Esophagus squamous epithelium (tissue), 4 donors: ENCODE measurements around the gene NOS1.
"Not testable (repeated sequence)": the region's sequence is repeated elsewhere in the genome, so short reads cannot be mapped to it uniquely, and the experiment has no call there.

Source experiments
- POLR2A ChIP-seq, 4 donors: fragments of 450-650 bp; IDR thresholded peaks; one replicate each; pipeline ENCODE4 v1.6.1; 2017; ENCODE audit warnings: antibody characterized with exemption in 4 of 4, mild to moderate bottlenecking in 4 of 4, moderate library complexity in 3 of 4
- TF ChIP-seq, protein P1 (sequence below), 6 experiments: fragments of 450-650 bp in 4 of 6; fragments of 200-600 bp in 2 of 6; sonication (generic) in 2 of 6; IDR thresholded peaks; one replicate each; pipeline ENCODE4 v1.5.1; 2016 to 2019; ENCODE audit warnings: antibody characterized with exemption in 6 of 6, mild to moderate bottlenecking in 4 of 6, moderate library complexity in 4 of 6

DNA sequence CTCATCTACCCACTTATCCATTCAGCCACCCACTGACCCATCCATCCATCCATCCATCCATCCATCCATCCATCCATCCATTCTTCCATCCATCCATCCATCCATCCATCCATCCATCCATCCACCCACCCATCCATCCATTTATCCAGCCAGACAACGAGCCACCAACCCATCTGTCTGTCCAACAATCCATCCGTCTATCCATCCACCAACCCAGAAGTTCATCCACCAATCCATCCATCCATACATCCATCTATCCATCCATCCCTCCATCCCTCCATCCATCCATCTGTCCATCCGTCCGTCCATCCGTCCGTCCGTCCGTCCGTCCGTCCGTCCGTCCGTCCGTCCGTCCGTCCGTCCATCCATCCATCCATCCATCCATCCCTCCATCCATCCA lies 8.6 kb upstream of the NOS1 start:
- TF ChIP-seq, protein P1, sequence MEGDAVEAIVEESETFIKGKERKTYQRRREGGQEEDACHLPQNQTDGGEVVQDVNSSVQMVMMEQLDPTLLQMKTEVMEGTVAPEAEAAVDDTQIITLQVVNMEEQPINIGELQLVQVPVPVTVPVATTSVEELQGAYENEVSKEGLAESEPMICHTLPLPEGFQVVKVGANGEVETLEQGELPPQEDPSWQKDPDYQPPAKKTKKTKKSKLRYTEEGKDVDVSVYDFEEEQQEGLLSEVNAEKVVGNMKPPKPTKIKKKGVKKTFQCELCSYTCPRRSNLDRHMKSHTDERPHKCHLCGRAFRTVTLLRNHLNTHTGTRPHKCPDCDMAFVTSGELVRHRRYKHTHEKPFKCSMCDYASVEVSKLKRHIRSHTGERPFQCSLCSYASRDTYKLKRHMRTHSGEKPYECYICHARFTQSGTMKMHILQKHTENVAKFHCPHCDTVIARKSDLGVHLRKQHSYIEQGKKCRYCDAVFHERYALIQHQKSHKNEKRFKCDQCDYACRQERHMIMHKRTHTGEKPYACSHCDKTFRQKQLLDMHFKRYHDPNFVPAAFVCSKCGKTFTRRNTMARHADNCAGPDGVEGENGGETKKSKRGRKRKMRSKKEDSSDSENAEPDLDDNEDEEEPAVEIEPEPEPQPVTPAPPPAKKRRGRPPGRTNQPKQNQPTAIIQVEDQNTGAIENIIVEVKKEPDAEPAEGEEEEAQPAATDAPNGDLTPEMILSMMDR (IDR thresholded peaks at IDR 0.05) = not testable (repeated sequence)
- not testable (repeated sequence) for TF ChIP-seq POLR2A (IDR thresholded peaks at IDR 0.05)
